GM21515 (cell line): ENCODE data around the gene IFT88.

Source experiments
- ATAC-seq: cut with Tn5 transposase; IDR thresholded peaks from one replicate; pipeline ENCODE4 v1.9.1; 2021; ENCODE audit not compliant: unreplicated experiment

The IFT88 gene

DNA sequence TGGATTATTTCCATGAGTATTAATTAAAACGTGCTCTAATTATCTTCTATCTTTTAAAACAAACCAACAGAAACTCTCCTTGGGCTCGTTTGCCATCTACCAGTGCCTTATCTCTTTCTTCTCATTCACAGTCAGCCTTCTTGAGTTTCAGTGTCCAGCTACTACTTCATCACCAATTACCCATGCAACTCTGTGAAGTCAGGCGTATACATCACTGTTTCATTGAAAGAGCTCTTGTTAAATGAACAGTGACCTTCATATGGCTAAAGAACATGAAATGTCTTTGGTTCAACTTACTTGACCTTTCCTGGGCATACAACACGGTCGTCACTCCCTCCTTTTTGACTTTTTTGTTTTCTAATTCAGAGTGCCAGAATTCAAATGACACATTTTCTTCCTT, 5.2 kb upstream of the IFT88 start:
- no peak for ATAC-seq

DNA sequence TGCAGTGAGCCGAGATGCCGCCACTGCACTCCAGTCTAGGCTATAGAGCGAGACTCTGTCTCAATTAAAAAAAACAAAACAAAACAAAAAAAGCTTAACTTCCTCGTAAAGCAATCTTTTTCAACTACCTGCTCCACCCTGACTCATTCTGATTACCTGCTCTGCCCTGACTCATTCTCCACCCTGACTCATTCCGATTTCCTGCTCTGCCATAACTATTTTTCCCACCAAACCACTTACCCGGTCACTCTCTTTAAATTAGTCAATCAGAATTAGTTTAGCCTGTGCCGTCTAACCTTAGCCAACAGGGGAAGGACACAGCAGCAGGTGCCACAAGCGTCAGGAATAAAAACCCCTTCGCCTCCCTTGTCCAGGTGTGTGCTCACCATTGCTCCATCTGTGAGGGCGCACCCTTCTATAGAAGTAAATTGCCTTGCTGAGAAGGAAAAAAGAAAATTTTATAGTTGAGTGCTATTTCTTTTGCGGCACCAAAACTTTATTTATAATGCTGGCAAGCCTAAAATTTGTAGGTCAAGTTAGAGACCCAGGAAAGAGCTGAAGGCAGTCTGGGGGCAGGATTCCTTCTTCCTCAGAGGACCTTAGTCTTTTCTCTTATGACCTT, 1.7 kb upstream of the IFT88 start:
- ATAC-seq, result no peak

DNA sequence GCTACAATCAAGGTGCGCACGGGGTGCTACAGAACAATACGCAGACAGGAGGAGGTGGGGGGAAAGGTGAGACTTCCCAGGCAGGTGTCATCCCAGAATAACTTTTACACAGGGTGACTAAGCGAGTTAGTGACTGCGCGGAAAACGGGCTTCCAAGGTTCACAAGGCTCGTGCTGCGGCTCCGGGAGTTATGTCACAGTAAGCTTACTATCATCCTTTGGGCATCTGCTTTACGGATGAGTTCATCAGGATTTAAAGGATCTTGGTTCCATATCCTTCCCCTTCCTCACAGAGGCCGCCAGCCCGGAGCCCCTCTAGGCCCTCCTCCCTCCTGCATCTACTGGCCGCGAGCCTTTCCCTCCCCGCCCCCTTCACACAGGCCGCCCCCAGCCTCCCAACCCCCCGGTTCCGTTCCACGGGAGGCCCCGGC, 474 bp upstream of the IFT88 start:
- ATAC-seq, result peak; percentile 40

DNA sequence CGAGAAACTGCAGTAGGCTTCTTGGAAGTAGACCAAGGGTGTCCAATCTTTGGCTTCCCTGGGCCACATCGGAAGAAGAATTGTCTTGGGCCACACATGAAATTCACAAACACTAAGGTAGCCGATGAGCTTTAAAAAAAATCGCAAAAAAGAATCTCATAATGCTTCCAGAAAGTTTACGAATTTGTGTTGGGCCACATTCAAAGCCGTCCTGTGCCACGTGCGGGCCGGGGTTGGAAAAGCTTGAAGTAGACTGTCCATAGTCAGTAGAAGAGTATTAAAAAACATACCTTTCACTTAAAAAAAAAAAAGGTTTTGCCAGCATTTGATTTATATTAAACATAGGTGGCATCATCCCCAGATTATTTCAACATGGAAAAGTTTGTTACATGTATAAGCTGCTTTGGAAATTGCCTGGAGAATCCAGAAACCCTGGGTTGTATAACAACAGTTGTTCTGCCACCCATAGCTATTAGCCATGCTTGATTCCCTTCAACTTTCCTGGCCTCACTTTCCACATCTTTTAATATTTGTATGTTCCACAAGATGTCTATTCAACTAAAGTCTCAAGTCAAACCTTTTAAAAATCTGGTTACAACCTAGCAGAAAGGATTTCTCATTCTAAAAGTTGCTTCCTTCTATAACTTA, 1.0 kb downstream of the IFT88 start:
- no peak for ATAC-seq

DNA sequence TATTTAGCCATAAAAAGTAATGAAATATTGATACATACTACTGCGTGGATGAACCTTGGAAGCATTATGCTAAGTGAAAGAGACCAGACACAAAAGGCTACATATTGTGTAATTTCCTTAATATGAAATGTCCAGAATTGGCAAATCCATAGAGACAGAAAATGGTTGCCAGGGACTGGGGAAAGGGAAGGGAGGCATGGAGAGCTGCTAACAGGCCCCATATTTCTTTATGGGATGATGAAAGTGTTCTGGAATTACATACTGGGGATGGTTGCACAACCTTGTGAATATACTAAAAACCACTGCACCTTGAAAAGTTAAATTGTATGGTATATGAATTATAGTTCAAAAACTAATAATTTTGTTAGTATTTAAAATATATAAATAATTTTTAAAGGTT, 3.6 kb downstream of the IFT88 start:
- ATAC-seq, result no peak

DNA sequence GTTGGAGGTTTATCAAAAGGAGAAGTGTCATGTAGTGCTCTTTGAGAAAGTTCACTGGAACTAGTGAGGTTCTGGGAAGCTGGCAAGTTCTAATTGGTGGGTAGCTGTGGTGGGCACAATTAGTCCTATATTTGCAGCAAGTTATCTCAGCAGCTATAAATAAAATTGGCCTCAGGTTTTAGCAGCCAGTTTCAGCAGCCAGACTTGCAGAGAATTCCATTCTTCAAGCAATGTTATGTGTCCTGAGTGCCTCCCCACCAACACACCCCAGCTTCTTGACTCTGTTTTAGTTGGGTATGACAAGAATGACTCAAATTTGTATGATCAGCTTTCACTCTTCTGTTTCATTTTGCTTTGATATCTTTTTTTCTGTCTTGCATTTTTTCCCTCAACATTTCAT, 4.7 kb downstream of the IFT88 start:
- no peak for ATAC-seq

DNA sequence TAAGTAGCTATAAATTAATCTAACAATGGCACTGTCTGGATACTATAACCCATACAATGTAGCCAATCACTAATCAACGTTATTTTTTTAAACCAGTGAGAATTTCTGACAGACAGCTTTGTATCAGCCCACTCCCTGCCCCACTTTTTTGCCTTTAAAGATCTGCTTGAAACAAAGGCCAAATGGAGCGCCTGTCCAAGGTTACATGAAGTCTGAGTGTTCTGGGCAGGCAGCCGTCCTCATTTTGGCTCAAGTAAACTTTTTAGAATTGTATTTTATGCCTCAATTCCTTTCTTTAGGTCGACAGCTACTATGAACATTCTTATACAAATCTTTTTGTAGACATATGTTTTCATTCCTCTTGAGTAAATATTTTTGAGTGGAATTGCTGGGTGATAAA, 6.2 kb downstream of the IFT88 start:
- ATAC-seq, result no peak

DNA sequence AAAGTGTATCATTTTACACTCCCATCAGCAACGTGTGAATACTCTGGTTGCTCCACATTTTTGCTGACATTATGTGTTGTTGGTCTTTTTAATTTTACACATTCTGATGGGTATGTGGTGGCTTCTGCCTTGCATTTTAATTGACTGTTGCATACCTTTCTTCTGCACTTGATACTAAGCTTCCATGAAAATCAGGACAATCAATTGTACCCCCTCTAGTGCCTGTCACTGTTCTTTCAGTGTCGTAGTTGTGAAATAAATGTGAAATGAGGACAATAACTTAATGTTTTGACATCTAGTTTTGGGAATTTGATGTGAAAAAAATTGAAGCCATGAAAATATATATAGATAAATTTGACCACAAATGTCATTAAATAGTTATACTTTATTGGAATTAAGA, 6.7 kb downstream of the IFT88 start:
- ATAC-seq, result no peak

DNA sequence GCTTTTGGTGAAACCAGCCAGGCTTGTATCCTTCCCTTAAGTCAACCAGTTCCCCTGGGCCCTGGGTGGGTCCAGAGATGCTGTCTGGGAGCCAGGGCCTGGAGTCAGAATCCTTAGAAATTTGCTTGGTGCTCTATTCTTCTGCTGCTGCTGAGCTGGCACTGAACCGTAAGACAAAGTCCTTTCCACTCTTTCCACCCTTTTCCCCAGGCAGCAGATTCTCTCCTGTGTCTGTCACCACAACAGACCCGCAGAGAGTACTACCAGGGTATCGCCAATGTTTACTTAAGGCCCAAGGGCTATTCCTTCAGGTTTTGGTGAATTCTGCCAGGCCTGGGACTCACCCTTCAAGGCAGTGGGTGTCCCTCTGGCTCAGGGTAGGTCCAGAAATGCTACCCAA, 12.2 kb downstream of the IFT88 start:
- no peak for ATAC-seq

DNA sequence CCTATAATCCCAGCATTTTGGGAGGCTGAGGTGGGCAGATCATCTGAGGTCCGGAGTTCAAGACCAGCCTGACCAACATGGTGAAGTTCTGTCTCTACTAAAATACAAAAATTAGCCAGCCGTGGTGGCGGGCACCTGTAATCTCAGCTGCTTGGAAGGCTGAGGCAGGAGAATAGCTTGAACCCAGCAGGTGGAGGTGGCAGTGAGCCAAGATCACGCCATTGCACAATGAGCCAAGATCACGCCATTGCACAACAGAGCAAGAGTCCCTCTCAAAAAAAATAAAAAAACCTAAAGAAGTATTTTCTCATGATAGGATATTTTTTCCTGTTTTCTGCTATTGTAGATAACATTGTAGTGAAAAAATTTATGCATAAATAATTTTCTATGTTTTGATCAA, 13.3 kb downstream of the IFT88 start:
- no peak for ATAC-seq

DNA sequence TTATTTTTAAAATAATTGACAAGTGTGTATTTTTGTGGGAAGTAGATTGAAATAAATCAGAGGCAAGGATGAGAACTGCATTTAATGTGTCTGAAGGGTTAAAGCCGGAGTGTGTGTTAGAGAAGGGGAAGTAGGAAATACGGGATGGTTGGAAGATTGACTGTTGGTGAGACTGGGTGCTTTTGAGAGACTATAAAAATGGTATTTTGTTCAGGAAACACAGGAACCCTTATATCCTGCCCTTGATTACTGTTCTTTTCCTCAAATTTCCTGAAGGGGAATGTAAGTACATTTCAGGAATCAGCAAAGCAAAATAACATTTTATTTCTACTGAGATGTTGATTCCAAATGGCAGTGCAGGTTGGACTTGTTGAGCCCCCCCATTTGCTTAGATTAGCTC, 15.1 kb downstream of the IFT88 start:
- no peak for ATAC-seq

DNA sequence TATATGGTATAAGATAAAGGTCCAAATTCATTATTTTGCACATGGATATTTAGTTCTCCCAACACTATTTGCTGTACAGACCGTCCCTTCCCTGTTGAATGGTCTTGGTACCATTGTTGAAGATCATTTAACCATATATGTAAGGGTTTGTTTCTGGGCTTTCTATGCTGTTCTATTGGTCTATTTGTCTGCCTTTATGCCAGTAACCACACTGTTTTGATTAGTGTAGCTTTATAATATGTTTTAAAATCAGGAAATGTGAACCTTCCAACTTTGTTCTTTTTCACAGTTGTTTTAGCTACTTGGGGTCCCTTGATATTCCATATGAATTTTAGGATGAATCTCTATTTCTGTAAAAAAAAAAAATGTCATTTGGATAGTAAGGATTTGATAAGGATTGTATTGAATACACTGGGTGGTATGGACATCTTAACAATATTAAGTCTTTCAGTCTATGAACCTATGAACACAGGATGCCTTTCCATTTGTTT, 16.9 kb downstream of the IFT88 start:
- no peak for ATAC-seq

DNA sequence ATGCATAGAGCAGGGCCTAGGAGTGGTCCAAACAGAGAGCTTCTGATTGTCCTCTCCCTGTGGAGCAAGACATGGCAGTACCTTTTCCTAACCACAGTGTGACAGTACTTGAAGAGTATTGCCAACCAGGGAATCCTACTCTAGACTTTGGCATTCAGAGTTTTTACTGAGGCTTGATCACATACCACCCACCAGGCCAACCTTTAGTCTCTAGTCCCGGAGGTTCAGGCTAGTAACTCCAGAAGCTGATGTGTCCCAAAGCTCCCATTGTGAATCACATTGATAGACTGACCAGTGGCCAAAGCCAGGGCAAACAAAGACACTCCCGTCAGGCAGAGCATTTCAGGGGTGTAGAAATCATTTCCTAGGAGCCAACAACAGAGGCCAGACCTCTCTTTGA, 18.4 kb downstream of the IFT88 start:
- no peak for ATAC-seq

DNA sequence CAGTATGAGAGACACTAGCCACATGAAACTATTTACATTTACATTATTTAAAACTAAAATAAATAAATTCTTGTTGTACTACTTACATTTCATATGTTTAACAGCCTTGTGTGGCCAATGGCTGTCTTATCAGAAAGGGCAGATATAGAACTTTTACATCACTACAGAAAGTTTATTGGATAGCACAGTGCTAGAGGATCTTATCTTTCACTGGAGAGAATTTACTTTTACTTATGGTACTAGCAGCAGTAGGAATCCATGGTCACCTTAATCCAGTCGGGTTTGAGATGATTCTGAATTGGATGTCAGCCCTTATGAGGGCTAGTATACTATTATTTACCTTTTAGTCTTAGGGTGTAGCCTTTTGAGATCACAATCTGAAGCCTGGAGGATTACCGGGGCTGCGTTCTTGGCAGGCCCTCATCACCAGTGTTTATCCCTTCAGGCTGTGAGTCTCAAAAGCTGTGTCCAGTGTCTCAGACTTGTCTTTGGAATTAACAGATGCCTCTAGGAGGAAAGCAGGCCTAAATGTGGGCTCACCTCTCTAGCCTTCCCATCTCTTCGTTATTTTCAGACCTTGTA, 21.7 kb downstream of the IFT88 start:
- ATAC-seq, result no peak

DNA sequence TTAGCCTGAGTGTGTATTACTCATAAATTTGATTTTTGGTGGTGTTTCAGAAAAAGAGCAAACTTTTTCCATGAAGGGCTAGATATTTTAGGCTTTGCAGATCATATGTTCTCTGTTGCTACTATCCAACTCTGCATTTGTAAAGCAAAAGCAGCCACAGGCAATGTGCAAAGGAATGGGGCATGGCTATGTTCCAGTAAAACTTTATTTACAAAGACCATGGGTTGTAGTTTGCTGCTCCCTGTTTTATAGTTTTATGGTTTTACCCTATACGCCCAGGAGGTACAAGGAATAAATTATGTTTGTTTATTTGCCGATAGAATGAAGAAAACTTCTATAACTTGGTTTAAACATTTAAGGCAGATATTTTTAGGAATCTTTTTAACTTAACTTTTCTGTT, 23.6 kb downstream of the IFT88 start:
- ATAC-seq, result no peak

DNA sequence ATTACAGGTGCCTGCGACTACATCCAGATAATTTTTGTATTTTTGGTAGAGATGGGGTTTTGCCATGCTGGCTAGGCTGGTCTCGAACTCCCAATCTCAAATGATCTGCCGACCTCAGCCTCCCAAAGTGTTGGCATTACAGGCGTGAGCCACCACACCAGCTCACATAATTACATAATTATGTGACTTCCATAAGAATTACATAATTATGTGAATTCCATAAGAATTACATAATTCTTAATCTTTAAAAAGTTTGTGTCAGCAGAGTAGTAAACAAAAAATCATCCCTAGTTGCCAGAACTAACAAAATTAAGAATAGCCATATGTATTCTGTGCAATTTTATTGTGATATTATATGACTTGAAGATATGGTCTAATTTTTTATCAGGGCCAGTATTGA, 25.6 kb downstream of the IFT88 start:
- ATAC-seq, result no peak

DNA sequence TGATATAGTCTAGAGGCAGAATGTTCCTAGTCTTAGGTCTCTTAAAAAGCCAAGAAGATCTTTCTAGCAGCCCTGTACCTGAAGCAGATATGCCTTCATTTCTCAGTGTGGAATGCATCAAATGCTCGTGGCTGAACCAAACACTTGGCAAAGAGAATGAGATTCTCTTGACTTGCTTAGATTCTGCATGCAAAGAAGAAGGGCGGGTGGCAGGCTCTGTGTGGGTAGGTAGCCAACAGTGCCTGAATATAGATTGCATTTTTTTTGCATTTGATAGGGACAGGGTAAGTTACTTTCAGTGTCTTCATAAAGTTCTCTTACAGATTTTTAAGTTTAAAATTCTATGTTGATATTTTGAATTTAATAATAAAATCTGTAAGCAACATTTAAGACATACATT, 27.3 kb downstream of the IFT88 start:
- no peak for ATAC-seq

DNA sequence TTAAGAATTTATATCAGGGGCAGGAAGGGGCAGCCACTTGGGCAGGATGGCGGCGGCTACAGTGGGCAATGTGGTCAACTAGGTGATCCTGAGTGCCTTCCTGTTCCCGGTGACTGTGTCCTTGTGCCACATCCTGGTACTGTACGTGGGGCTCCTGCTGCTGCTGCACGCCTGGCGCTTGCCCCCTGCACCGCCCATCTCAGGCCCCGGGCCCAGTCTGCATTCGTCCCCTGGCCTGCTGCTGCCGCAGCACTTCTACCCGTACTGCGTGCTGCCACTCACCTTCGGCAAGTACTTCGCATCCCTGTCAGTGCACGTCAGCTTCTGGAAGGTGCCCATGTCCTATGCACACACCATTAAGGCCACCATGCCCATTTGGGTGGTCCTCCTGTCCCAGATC, 40.1 kb downstream of the IFT88 start:
- ATAC-seq, result no peak

DNA sequence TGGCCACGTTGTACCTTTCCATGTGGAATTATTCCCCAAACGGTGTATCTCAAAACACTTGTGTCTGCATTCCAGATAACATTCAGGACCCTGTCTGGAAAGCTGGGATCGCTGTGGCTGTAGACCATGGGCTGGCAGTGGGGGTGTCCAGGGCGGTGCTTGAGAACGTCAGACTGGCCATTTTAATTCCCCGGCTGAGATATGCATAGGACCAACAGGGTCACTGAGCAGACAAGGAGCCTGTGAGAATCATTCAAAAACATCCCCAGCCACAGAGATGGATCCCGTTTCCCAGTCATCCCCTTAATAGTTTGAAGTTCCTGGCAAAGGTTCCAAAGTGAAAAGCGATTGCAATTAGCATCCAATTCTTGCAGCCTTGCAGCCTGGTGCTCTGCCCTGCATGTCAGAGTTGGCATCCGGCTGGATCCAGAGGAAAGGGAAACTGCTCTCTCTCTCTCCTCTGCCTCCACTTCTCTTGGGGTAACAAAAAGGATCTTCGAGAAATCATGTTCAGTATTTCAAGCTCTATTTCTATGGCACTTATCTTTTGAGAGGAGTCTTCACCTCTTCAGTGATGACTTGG, 41.6 kb downstream of the IFT88 start:
- ATAC-seq, result no peak

DNA sequence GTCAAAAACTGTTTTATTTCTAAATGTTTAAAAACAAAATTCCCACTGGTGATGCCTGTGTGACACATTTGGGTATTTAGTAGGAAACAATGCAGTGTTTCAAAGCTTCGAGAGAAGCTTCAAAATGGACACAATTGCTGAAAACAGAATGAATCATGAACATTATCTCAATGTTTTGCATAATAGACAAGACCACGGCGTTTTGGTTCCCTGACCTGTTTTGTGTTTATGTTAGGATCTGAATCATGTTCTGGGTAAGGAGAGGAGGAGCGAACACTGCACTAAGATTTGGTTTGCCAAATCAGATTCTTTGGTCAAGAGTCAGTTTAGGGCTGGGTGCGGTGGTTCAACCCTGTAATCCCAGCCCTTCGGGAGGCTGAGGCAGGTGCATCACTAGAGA, 42.2 kb downstream of the IFT88 start:
- no peak for ATAC-seq

DNA sequence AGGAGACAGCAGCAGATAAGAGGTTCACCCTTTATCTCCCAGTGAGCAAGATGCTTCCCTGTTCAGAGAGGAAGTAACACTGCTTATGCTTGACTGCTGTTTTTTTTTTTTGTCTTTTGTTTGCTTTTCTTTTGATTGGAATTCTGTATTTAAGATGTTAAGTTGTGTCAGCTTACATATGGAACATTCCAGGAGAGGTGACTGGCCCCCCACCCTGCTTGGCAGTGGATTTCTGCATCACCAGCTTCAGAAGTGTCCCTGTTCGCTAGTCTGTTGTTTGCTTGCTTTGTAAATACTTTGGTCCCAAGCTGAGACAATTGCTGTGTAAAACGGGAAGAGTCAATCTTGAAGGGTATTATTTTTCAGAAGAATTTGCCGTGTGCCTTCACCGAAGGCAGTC, 43.0 kb downstream of the IFT88 start:
- ATAC-seq, result no peak

DNA sequence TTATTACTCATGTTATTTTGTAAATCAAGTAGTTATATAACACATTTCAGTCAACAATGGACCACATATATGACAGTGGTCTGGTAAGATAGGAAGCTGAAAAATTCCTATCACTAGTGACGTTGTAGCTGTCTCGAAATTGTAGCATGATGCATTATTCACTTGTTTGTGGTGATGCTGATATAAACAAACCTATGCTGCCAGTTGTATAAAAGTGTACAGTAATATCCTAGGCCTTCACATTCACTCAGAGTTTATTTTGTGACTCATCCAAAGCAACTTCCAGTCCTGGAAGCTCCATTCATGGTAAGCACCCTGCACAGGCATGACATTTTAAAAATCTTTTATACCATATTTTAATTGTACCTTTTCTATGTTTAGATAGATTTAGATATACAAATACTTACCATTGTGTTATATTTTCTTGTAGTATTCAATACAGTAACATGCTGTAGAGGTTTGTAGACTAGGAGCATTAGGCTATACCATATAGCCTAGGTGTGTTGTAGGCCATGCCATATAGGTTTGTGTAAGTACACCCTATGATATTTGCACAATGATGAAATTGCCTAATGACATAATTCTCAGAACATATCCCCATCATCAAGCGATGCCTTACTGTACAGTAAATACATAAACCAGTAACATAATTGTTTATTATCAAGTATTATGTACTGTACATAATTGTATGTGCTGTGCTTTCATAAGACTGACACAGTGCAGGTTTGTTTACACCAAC, 49.3 kb downstream of the IFT88 start:
- ATAC-seq, result no peak
